MM.1S (cell line): ENCODE data around the gene RAP1GDS1.

Experiments used
- DNase-seq: peaks from one replicate; pipeline ENCODE4 v3.0.0-alpha.2; 2015
- H2AFZ ChIP-seq: fragments of 300-600 bp; sonication (generic); 2 replicates; pipeline ENCODE4 v1.6.0; 2016; ENCODE audit warnings: antibody characterized with exemption, low read length
- H3F3A ChIP-seq: fragments of 300-600 bp; sonication (generic); 2 replicates; pipeline ENCODE4 v1.6.1; 2016; ENCODE audit warnings: mild to moderate bottlenecking, antibody characterized with exemption, low read length, moderate library complexity, mixed read lengths; ENCODE audit not compliant: insufficient read depth
- H3K27ac ChIP-seq: fragments of 300-600 bp; sonication (generic); 2 replicates; pipeline ENCODE4 v1.5.1; 2016; ENCODE audit warnings: mild to moderate bottlenecking, low read length
- H3K27me3 ChIP-seq: fragments of 300-600 bp; sonication (generic); replicated peaks from 2 replicates; pipeline ENCODE4 v1.6.0; 2016; ENCODE audit warnings: low read length; ENCODE audit not compliant: insufficient read depth
- H3K36me3 ChIP-seq: fragments of 300-600 bp; sonication (generic); replicated peaks from 2 replicates; pipeline ENCODE4 v1.6.1; 2016; ENCODE audit warnings: mild to moderate bottlenecking, low read length, mixed read lengths; ENCODE audit not compliant: insufficient read depth
- H3K4me1 ChIP-seq: fragments of 300-600 bp; sonication (generic); 2 replicates; pipeline ENCODE4 v1.6.1; 2016; ENCODE audit warnings: low read length, mixed read lengths
- H3K4me2 ChIP-seq: fragments of 300-600 bp; sonication (generic); 2 replicates; pipeline ENCODE4 v1.6.0; 2016; ENCODE audit warnings: low read depth, low read length
- H3K4me3 ChIP-seq: fragments of 300-600 bp; sonication (generic); 2 replicates; pipeline ENCODE4 v1.5.1; 2016; ENCODE audit warnings: low read length, mixed read lengths
- H3K79me2 ChIP-seq: fragments of 300-600 bp; sonication (generic); 2 replicates; pipeline ENCODE4 v1.6.1; 2016; ENCODE audit warnings: mixed run types, low read length, mixed read lengths
- H3K9ac ChIP-seq: fragments of 300-600 bp; sonication (generic); 2 replicates; pipeline ENCODE4 v1.6.1; 2016; ENCODE audit warnings: low read length, mixed read lengths
- H3K9me2 ChIP-seq: fragments of 300-600 bp; sonication (generic); replicated peaks from 2 replicates; pipeline ENCODE4 v1.6.1; 2016; ENCODE audit warnings: mild to moderate bottlenecking, low read length, mixed read lengths; ENCODE audit not compliant: insufficient read depth
- H3K9me3 ChIP-seq: fragments of 300-600 bp; sonication (generic); replicated peaks from 2 replicates; pipeline ENCODE4 v1.6.1; 2016; ENCODE audit warnings: mild to moderate bottlenecking, low read length, mixed read lengths; ENCODE audit not compliant: insufficient read depth
- H4K20me1 ChIP-seq: fragments of 300-600 bp; sonication (generic); 2 replicates; pipeline ENCODE4 v1.6.1; 2016; ENCODE audit warnings: mild to moderate bottlenecking, low read length, moderate library complexity, mixed read lengths; ENCODE audit not compliant: insufficient read depth
- EZH2 ChIP-seq: fragments of 300-600 bp; sonication (generic); optimal IDR thresholded peaks from 2 replicates; pipeline ENCODE3; 2017; ENCODE audit warnings: low read depth, mild to moderate bottlenecking, antibody characterized with exemption, low read length, mixed read lengths
- EZH2phosphoT487 ChIP-seq: fragments of 300-600 bp; sonication (generic); IDR thresholded peaks from 2 replicates; pipeline ENCODE4 v1.6.1; 2018; ENCODE audit warnings: antibody characterized with exemption, low read length
- TF ChIP-seq, protein P1 (sequence below): fragments of 300-600 bp; sonication (generic); IDR thresholded peaks from 2 replicates; pipeline ENCODE4 v1.5.1; 2016; ENCODE audit warnings: antibody characterized with exemption, low read length, mixed read lengths

Gene RAP1GDS1

GRCh38 chr4:98230961-98231360, 30.2 kb upstream of the RAP1GDS1 start:
- Histone ChIP-seq H2AFZ (no peak overlapping the region), H3K36me3 (no peaks in the 10 kb centered on the region), H3K79me2 (no peaks in the 10 kb centered on the region), H3K9ac (no peak overlapping the region), H3K4me2 (no peak overlapping the region), H3K9me2 (no peaks in the 10 kb centered on the region), H4K20me1 (no peaks in the 10 kb centered on the region), H3K9me3 (no peaks in the 10 kb centered on the region), H3K27me3 (no peaks in the 10 kb centered on the region), H3F3A (no peaks in the 10 kb centered on the region), H3K4me3 (no peak overlapping the region), H3K27ac (no peak overlapping the region), H3K4me1 (no peaks in the 10 kb centered on the region)
- no peak for TF ChIP-seq EZH2
- TF ChIP-seq, protein P1, sequence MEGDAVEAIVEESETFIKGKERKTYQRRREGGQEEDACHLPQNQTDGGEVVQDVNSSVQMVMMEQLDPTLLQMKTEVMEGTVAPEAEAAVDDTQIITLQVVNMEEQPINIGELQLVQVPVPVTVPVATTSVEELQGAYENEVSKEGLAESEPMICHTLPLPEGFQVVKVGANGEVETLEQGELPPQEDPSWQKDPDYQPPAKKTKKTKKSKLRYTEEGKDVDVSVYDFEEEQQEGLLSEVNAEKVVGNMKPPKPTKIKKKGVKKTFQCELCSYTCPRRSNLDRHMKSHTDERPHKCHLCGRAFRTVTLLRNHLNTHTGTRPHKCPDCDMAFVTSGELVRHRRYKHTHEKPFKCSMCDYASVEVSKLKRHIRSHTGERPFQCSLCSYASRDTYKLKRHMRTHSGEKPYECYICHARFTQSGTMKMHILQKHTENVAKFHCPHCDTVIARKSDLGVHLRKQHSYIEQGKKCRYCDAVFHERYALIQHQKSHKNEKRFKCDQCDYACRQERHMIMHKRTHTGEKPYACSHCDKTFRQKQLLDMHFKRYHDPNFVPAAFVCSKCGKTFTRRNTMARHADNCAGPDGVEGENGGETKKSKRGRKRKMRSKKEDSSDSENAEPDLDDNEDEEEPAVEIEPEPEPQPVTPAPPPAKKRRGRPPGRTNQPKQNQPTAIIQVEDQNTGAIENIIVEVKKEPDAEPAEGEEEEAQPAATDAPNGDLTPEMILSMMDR, result no peak
- no peak for TF ChIP-seq EZH2phosphoT487
- DNase-seq, result no peak

GRCh38 chr4:98232202-98232601, 29.0 kb upstream of the RAP1GDS1 start:
- Histone ChIP-seq H3K27me3 (no peaks in the 10 kb centered on the region), H2AFZ (no peak overlapping the region), H3K4me2 (no peak overlapping the region), H3K9me2 (no peaks in the 10 kb centered on the region), H3K27ac (no peak overlapping the region), H3K79me2 (no peaks in the 10 kb centered on the region), H3K9me3 (no peaks in the 10 kb centered on the region), H3K4me1 (no peaks in the 10 kb centered on the region), H3K9ac (no peak overlapping the region), H3F3A (no peaks in the 10 kb centered on the region), H3K36me3 (no peaks in the 10 kb centered on the region), H4K20me1 (no peaks in the 10 kb centered on the region), H3K4me3 (no peak overlapping the region)
- no peak for TF ChIP-seq EZH2phosphoT487
- TF ChIP-seq, protein P1, result no peak
- no peak for TF ChIP-seq EZH2
- DNase-seq, result no peak

GRCh38 chr4:98237204-98237603, 24.0 kb upstream of the RAP1GDS1 start:
- H3K9ac ChIP-seq, result no peak overlapping the region
- no peak overlapping the region for H3K27ac ChIP-seq
- no peaks in the 10 kb centered on the region for H3F3A ChIP-seq
- no peaks in the 10 kb centered on the region for H3K4me1 ChIP-seq
- H3K79me2 ChIP-seq, result no peaks in the 10 kb centered on the region
- no peaks in the 10 kb centered on the region for H3K9me3 ChIP-seq
- no peak for DNase-seq
- H3K27me3 ChIP-seq, result no peaks in the 10 kb centered on the region
- no peak overlapping the region for H3K4me2 ChIP-seq
- no peak overlapping the region for H2AFZ ChIP-seq
- H3K9me2 ChIP-seq, result no peaks in the 10 kb centered on the region
- H3K4me3 ChIP-seq, result no peak overlapping the region
- no peaks in the 10 kb centered on the region for H3K36me3 ChIP-seq
- no peaks in the 10 kb centered on the region for H4K20me1 ChIP-seq
- TF ChIP-seq, protein P1, result no peak
- TF ChIP-seq EZH2, result no peak
- no peak for TF ChIP-seq EZH2phosphoT487
